Muscle layer of duodenum (tissue), 2 donors: ENCODE results near the gene SAFB2.

Source experiments
- H3K27ac ChIP-seq: one replicate; pipeline ENCODE4 v1.7.0; 2013; ENCODE audit warnings: mild to moderate bottlenecking, low read length
- H3K27me3 ChIP-seq: one replicate; pipeline ENCODE4 v1.7.0; 2013; ENCODE audit warnings: low read depth, mild to moderate bottlenecking, control low read depth, low read length
- H3K36me3 ChIP-seq, 2 donors: one replicate each; pipeline ENCODE4 v1.7.0; 2013; ENCODE audit warnings: low read length in 2 of 2, control low read depth in 1 of 2, mild to moderate bottlenecking in 1 of 2; ENCODE audit not compliant: insufficient read depth in 2 of 2, control insufficient read depth in 1 of 2
- H3K4me1 ChIP-seq, 2 donors: one replicate each; pipeline ENCODE4 v1.7.0; 2013; ENCODE audit warnings: low read length in 2 of 2, mild to moderate bottlenecking in 2 of 2, control low read depth in 1 of 2, moderate library complexity in 1 of 2; ENCODE audit not compliant: insufficient read depth in 2 of 2, control insufficient read depth in 1 of 2
- H3K4me3 ChIP-seq, 2 donors: one replicate each; pipeline ENCODE4 v1.7.0; 2013; ENCODE audit warnings: low read length in 2 of 2, low read depth in 1 of 2, mild to moderate bottlenecking in 1 of 2
- H3K9me3 ChIP-seq, 2 donors: one replicate each; pipeline ENCODE4 v1.7.0; 2013; ENCODE audit warnings: low read length in 2 of 2, control low read depth in 1 of 2, mild to moderate bottlenecking in 1 of 2; ENCODE audit not compliant: control insufficient read depth in 1 of 2
- donor health status: healthy.

Gene SAFB2

GRCh38 chr19:5622465-5623396 is at the start of gene SAFB2, which contains the start of gene SAFB:
SAFB2 (minus strand) TSS chr19:5622776; CDS start chr19:5622715, 61 bp downstream.
SAFB (plus strand) TSS chr19:5623083; CDS start chr19:5623206, 123 bp downstream.
- Histone ChIP-seq H3K27me3 (no peaks in the 10 kb centered on the region), H3K4me1 (peaks cover 31 to 71% of the 10 kb centered on the region in 2 donors), H3K9me3 (no peaks in the 10 kb centered on the region), H3K36me3 (peaks cover 29 to 40% of the 10 kb centered on the region in 2 donors), H3K27ac (peak within 1 kb of the TSS; percentile 81), H3K4me3 (peak within 1 kb of the TSS; percentile 95 to 99)

DNA sequence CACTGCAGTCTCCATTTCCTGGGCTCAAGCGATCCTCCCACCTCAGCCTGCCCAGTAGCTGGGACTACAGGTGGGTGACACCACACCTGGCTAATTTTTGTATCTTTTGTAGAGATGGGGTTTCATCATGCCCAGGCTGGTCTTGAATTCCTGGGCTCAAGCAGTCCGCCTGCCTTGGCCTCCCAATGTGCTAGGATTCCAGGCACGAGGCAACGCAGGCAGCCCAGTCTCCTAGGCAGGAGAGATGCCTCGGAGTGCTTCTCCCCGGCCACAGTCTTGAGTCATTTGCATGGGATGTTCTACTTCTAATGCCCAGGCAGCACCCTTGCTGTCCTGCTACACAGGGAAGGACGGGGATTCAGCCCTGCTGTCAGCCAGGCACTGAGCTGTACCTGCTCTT is 49.0 kb upstream of the SAFB2 start:
- Histone ChIP-seq H3K27me3 (no peaks in the 10 kb centered on the region), H3K4me3 (no peak overlapping the region), H3K9me3 (no peaks in the 10 kb centered on the region), H3K4me1 (no peaks in the 10 kb centered on the region), H3K36me3 (peaks cover 12 to 30% of the 10 kb centered on the region in 2 donors), H3K27ac (no peak overlapping the region)

- H3K4me3 ChIP-seq = no peak overlapping the region
- H3K36me3 ChIP-seq = peaks cover 34 to 54% of the 10 kb centered on the region in 2 donors
- H3K4me1 ChIP-seq = no peaks in the 10 kb centered on the region
- no peaks in the 10 kb centered on the region for H3K27me3 ChIP-seq
- H3K9me3 ChIP-seq = no peaks in the 10 kb centered on the region
- H3K27ac ChIP-seq = no peak overlapping the region
These were observed 46.6 kb upstream of the SAFB2 start for GRCh38 chr19:5669212-5669611.

GRCh38 chr19:5667751-5668271 is 45.2 kb upstream of the SAFB2 start:
- Histone ChIP-seq H3K36me3 (peaks cover 43 to 68% of the 10 kb centered on the region in 2 donors), H3K4me1 (no peaks in the 10 kb centered on the region), H3K27ac (no peak overlapping the region), H3K4me3 (no peak overlapping the region), H3K27me3 (no peaks in the 10 kb centered on the region), H3K9me3 (no peaks in the 10 kb centered on the region)

DNA sequence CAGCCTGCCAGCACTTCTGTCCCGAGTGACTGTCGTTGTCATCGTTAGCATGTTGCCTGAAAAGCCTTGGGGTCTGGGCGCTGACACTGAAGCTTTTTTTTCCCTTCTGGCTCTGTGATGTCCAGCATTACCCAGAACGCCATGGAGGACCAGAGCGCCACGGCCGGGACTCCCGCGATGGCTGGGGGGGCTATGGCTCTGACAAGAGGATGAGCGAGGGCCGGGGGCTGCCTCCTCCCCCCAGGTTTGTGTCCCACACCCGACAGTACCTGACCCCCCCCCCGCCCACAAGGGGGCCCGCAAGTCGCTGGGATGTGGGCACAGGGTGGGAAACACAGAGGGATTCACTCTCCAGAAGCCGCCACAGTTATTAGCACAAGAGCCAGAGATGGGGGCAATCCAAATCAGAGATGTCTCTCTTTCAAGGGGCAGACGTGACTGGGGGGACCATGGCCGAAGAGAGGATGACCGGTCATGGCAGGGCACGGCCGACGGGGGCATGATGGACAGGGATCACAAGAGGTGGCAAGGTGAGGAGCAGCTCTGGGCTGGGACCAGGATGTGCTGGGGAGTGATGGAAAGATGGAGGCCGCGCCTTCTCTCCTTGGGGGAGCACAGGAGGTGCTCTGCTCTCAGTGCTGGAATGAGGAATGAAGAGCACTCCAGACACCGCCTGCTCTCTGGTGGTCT is 44.5 kb upstream of the SAFB2 start:
- no peaks in the 10 kb centered on the region for H3K27me3 ChIP-seq
- H3K36me3 ChIP-seq = peaks cover 43 to 73% of the 10 kb centered on the region in 2 donors
- no peak overlapping the region for H3K27ac ChIP-seq
- no peak overlapping the region for H3K4me3 ChIP-seq
- no peaks in the 10 kb centered on the region for H3K4me1 ChIP-seq
- H3K9me3 ChIP-seq = no peaks in the 10 kb centered on the region

- peaks cover 48 to 84% of the 10 kb centered on the region in 2 donors for H3K36me3 ChIP-seq
These were observed 43.4 kb upstream of the SAFB2 start for GRCh38 chr19:5665781-5666513.

DNA sequence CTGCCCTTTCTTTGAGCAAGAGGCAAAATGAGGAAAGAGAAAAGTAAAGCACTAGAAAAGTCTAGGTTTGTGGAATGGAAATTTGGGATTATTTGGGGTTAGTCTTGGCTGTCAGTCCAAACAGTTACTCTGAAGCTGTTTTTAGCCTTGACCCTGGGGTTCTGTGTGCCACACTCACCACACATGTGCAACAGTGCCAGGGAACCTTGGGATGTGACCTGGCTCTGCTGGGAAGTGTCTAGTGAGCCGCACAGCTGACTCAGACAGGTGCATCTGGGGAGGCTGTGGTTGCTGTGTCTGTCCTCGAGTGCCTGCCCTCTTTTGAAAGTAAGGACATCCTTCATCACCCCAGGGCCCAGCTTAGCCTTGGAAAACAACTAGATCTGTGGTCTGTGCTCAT is 41.9 kb upstream of the SAFB2 start:
- Histone ChIP-seq H3K36me3 (peaks cover 55 to 92% of the 10 kb centered on the region in 2 donors), H3K9me3 (no peaks in the 10 kb centered on the region), H3K4me3 (no peak overlapping the region), H3K27ac (no peak overlapping the region), H3K4me1 (no peaks in the 10 kb centered on the region), H3K27me3 (no peaks in the 10 kb centered on the region)

More at GRCh38 chr19:5665781-5666513, 43.4 kb upstream of the SAFB2 start:
- no peak overlapping the region for H3K4me3 ChIP-seq
- no peaks in the 10 kb centered on the region for H3K9me3 ChIP-seq
- no peaks in the 10 kb centered on the region for H3K4me1 ChIP-seq
- H3K27me3 ChIP-seq = no peaks in the 10 kb centered on the region
- H3K27ac ChIP-seq = no peak overlapping the region

DNA sequence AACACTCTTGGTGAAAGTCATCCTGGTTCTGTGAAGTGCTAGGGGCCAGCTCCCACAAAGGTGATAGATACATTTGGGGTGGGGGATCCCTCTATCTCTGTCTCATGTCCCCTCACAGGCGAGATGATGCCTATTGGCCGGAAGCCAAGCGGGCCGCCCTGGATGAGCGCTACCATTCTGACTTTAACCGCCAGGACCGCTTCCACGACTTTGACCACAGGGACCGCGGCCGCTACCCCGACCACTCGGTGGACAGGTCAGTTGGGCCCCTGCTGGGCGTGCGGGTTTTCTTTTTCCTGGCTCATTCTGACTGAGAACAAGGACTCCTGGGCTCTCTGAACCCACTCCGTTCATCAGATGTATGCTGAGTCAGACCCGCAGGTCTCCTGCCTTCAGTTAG is 41.3 kb upstream of the SAFB2 start:
- Histone ChIP-seq H3K27ac (no peak overlapping the region), H3K9me3 (no peaks in the 10 kb centered on the region), H3K4me1 (no peaks in the 10 kb centered on the region), H3K4me3 (no peak overlapping the region), H3K36me3 (peaks cover 55 to 91% of the 10 kb centered on the region in 2 donors), H3K27me3 (no peaks in the 10 kb centered on the region)

DNA sequence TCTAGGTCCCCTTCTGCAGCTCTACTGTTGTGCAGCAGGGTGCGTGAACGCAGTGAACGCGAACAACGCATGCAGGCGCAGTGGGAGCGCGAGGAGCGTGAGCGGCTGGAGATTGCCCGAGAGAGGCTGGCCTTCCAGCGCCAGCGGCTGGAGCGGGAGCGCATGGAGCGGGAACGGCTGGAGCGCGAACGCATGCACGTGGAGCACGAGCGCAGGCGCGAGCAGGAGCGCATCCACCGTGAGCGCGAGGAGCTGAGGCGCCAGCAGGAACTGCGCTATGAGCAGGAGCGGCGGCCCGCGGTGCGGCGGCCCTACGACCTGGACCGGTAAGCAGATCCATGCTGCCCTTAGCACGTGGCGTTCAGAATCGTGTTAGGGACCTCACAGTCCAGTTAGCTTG is 38.9 kb upstream of the SAFB2 start:
- Histone ChIP-seq H3K9me3 (no peaks in the 10 kb centered on the region), H3K27me3 (no peaks in the 10 kb centered on the region), H3K4me3 (no peak overlapping the region), H3K4me1 (no peaks in the 10 kb centered on the region), H3K27ac (no peak overlapping the region), H3K36me3 (peaks cover 54 to 85% of the 10 kb centered on the region in 2 donors)

DNA sequence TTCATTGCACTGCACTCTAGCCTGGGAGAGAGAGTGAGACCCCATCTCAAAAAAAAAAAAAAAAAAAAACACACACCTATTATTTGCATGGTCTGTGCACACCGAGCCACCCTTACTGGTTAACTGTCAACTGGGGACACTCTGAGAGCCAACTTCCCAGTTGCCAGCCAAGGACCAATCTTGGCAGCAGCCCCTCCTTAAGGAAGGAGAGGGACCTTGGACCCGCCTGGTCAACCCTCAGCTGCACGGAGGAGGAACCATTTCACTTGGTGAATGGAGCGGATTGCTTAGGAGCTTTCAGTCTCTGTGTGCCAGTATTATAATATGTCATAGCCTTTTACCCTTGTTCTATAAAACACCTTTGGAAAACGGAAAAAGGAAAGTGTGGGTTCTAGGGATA is 32.8 kb upstream of the SAFB2 start:
- Histone ChIP-seq H3K27ac (no peak overlapping the region), H3K9me3 (no peaks in the 10 kb centered on the region), H3K27me3 (no peaks in the 10 kb centered on the region), H3K36me3 (peaks cover 64 to 84% of the 10 kb centered on the region in 2 donors), H3K4me3 (no peak overlapping the region), H3K4me1 (no peaks in the 10 kb centered on the region)

DNA sequence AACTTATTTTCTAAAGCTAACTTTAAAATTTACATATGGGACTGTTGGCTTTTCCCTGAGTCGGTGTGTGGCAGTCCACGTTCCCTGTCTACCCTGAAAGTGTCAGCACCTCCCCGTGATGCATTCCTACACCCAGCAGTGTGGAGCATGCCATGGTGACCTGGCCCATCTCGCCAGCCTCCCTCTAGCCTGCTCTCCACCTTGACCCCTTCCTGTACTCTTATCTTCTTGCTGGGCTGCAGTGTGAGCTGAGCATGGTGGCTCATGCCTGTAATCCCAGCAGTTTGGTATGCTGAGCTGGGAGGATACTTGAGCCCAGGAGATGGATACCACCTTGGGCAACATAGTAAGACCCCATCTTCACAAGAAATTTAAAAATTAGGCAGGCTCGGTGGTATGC is 32.4 kb upstream of the SAFB2 start:
- Histone ChIP-seq H3K36me3 (peaks cover 63 to 85% of the 10 kb centered on the region in 2 donors), H3K27ac (no peak overlapping the region), H3K4me1 (no peaks in the 10 kb centered on the region), H3K27me3 (no peaks in the 10 kb centered on the region), H3K9me3 (no peaks in the 10 kb centered on the region), H3K4me3 (no peak overlapping the region)
